OCI-LY1 (cell line): Measurements from ENCODE around the gene TSPAN8.
"Not testable (repeated sequence)": the region's sequence is repeated elsewhere in the genome, so short reads cannot be mapped to it uniquely, and the experiment has no call there.

Source experiments
- H2AFZ ChIP-seq: fragments of 200-600 bp; sonication (generic), shearing (Covaris generic); 2 replicates; pipeline ENCODE4 v1.6.0; 2014; ENCODE audit warnings: antibody characterized with exemption, mild to moderate bottlenecking, low read length
- H3F3A ChIP-seq: fragments of 200-600 bp; sonication (generic), shearing (Covaris generic); 2 replicates; pipeline ENCODE4 v1.6.0; 2014; ENCODE audit warnings: mild to moderate bottlenecking, antibody characterized with exemption, low read length, moderate library complexity; ENCODE audit not compliant: insufficient read depth
- H3K27ac ChIP-seq: fragments of 200-600 bp; sonication (generic); 2 replicates; pipeline ENCODE4 v1.5.1; 2014; ENCODE audit warnings: low read length, mixed run types, mild to moderate bottlenecking, low read depth; ENCODE audit not compliant: poor library complexity, severe bottlenecking
- H3K27me3 ChIP-seq: fragments of 200-600 bp; sonication (generic); 2 replicates; pipeline ENCODE4 v1.6.0; 2014; ENCODE audit warnings: antibody characterized with exemption, mild to moderate bottlenecking, low read length, moderate library complexity; ENCODE audit not compliant: insufficient read depth
- H3K36me3 ChIP-seq: fragments of 200-600 bp; sonication (generic); 2 replicates; pipeline ENCODE4 v1.6.1; 2014; ENCODE audit warnings: mild to moderate bottlenecking, antibody characterized with exemption, low read length, moderate library complexity, mixed read lengths; ENCODE audit not compliant: insufficient read depth
- H3K4me1 ChIP-seq: fragments of 200-600 bp; sonication (generic); 2 replicates; pipeline ENCODE4 v1.5.1; 2014; ENCODE audit warnings: mild to moderate bottlenecking, low read length, moderate library complexity; ENCODE audit not compliant: insufficient read depth, severe bottlenecking
- H3K4me2 ChIP-seq: fragments of 200-600 bp; sonication (generic), shearing (Covaris generic); 2 replicates; pipeline ENCODE4 v1.6.1; 2014; ENCODE audit warnings: low read length
- H3K4me3 ChIP-seq: fragments of 200-600 bp; sonication (generic); 2 replicates; pipeline ENCODE4 v1.5.1; 2014; ENCODE audit warnings: low read length, low read depth, mild to moderate bottlenecking, mixed read lengths; ENCODE audit not compliant: poor library complexity, severe bottlenecking
- H3K79me2 ChIP-seq: fragments of 200-600 bp; shearing (Covaris generic); 2 replicates; pipeline ENCODE4 v1.6.1; 2016; ENCODE audit warnings: mixed run types, low read length, mixed read lengths; ENCODE audit not compliant: insufficient read depth
- H3K9ac ChIP-seq: fragments of 200-600 bp; sonication (generic), shearing (Covaris generic); 2 replicates; pipeline ENCODE4 v1.6.1; 2014; ENCODE audit warnings: mild to moderate bottlenecking, low read length, mixed read lengths
- H3K9me2 ChIP-seq: fragments of 200-600 bp; sonication (generic), shearing (Covaris generic); 2 replicates; pipeline ENCODE4 v1.6.1; 2014; ENCODE audit warnings: low read depth, mild to moderate bottlenecking, low read length, mixed read lengths
- H3K9me3 ChIP-seq: fragments of 200-600 bp; shearing (Covaris generic); 2 replicates; pipeline ENCODE4 v1.6.1; 2014; ENCODE audit warnings: low read length, mixed read lengths
- H4K20me1 ChIP-seq: fragments of 200-600 bp; sonication (generic), shearing (Covaris generic); 2 replicates; pipeline ENCODE4 v1.6.0; 2016; ENCODE audit warnings: mild to moderate bottlenecking, low read length; ENCODE audit not compliant: insufficient read depth
- CTCF ChIP-seq: fragments of 200-600 bp; sonication (generic), shearing (Covaris generic); IDR thresholded peaks from 2 replicates; pipeline ENCODE4 v1.5.1; 2017; ENCODE audit warnings: mild to moderate bottlenecking, antibody characterized with exemption, low read length, moderate library complexity, mixed read lengths
- EZH2 ChIP-seq: fragments of 200-600 bp; sonication (generic), shearing (Covaris generic); IDR thresholded peaks from 2 replicates; pipeline ENCODE4 v1.8.0; 2017; ENCODE audit warnings: borderline replicate concordance, mixed run types, mild to moderate bottlenecking, antibody characterized with exemption, low read length, moderate library complexity, mixed read lengths

The TSPAN8 gene

GRCh38 chr12:71125515-71125914, 32.3 kb downstream of the TSPAN8 start:
- Histone ChIP-seq H2AFZ (no peak overlapping the region), H3K9me3 (no peaks in the 10 kb centered on the region), H3K36me3 (no peaks in the 10 kb centered on the region), H3K4me2 (no peak overlapping the region), H3F3A (no peaks in the 10 kb centered on the region), H4K20me1 (no peaks in the 10 kb centered on the region), H3K4me3 (no peak overlapping the region), H3K9ac (no peak overlapping the region), H3K9me2 (no peaks in the 10 kb centered on the region), H3K4me1 (no peaks in the 10 kb centered on the region), H3K27ac (no peak overlapping the region), H3K79me2 (no peaks in the 10 kb centered on the region), H3K27me3 (no peaks in the 10 kb centered on the region)
- no peak for TF ChIP-seq EZH2
- no peak for TF ChIP-seq CTCF

- TF ChIP-seq EZH2 (no peak), CTCF (no peak)
- Histone ChIP-seq H3K4me2 (no peak overlapping the region), H3F3A (no peaks in the 10 kb centered on the region), H2AFZ (no peak overlapping the region), H3K9me3 (no peaks in the 10 kb centered on the region), H3K27me3 (no peaks in the 10 kb centered on the region), H4K20me1 (no peaks in the 10 kb centered on the region), H3K36me3 (no peaks in the 10 kb centered on the region), H3K9me2 (no peaks in the 10 kb centered on the region), H3K4me1 (no peaks in the 10 kb centered on the region), H3K9ac (no peak overlapping the region), H3K27ac (no peak overlapping the region), H3K79me2 (no peaks in the 10 kb centered on the region), H3K4me3 (no peak overlapping the region)
These were observed 32.9 kb downstream of the TSPAN8 start for GRCh38 chr12:71124835-71125460.

GRCh38 chr12:71113148-71113547, 44.7 kb downstream of the TSPAN8 start:
- not testable (repeated sequence) for H3K36me3 ChIP-seq, H3K4me3 ChIP-seq, H3K9me3 ChIP-seq, H2AFZ ChIP-seq, H3K9me2 ChIP-seq, H3K4me1 ChIP-seq, H3K27me3 ChIP-seq, H3K9ac ChIP-seq, H3K79me2 ChIP-seq, H3F3A ChIP-seq, H3K27ac ChIP-seq, H3K4me2 ChIP-seq, H4K20me1 ChIP-seq

GRCh38 chr12:71109834-71110233, 48.0 kb downstream of the TSPAN8 start:
- Histone ChIP-seq H3F3A (no peaks in the 10 kb centered on the region), H3K9me2 (no peaks in the 10 kb centered on the region), H3K4me1 (no peaks in the 10 kb centered on the region), H3K36me3 (no peaks in the 10 kb centered on the region), H2AFZ (no peak overlapping the region), H3K4me3 (no peak overlapping the region), H3K27ac (no peak overlapping the region), H3K9ac (no peak overlapping the region), H3K4me2 (no peak overlapping the region), H3K79me2 (no peaks in the 10 kb centered on the region), H3K9me3 (no peaks in the 10 kb centered on the region), H3K27me3 (no peaks in the 10 kb centered on the region), H4K20me1 (no peaks in the 10 kb centered on the region)
- no peak for TF ChIP-seq EZH2
- no peak for TF ChIP-seq CTCF
